ENCODE data around the gene PRR33.
"Not testable (repeated sequence)": the region's sequence is repeated elsewhere in the genome, so short reads cannot be mapped to it uniquely, and the experiment has no call there.

PRR33 gene

GRCh38 chr11:1874441-1875092 is 17.1 kb downstream of the PRR33 start:
- not testable (repeated sequence) for DNase-seq

- not testable (repeated sequence) for DNase-seq
These were observed 17.9 kb downstream of the PRR33 start for GRCh38 chr11:1873813-1874150.

- no peak for DNase-seq
These were observed 18.5 kb downstream of the PRR33 start for GRCh38 chr11:1873048-1873812.

- no peak for DNase-seq
These were observed 19.3 kb downstream of the PRR33 start for GRCh38 chr11:1872267-1872985.

GRCh38 chr11:1871531-1871930 is 20.2 kb downstream of the PRR33 start:
- no peak for DNase-seq

GRCh38 chr11:1870721-1871466 is 20.8 kb downstream of the PRR33 start:
- no peak for DNase-seq

GRCh38 chr11:1870326-1870696 is 21.4 kb downstream of the PRR33 start:
- no peak for DNase-seq

GRCh38 chr11:1869427-1870325 is 22.0 kb downstream of the PRR33 start:
- no peak for DNase-seq

GRCh38 chr11:1868636-1869291 is 22.9 kb downstream of the PRR33 start:
- no peak for DNase-seq

GRCh38 chr11:1868056-1868635 is 23.5 kb downstream of the PRR33 start:
- no peak for DNase-seq

- no peak for DNase-seq
These were observed 24.3 kb downstream of the PRR33 start for GRCh38 chr11:1867381-1867780.

GRCh38 chr11:1866776-1867175 is 24.9 kb downstream of the PRR33 start:
- DNase-seq, result no peak

- no peak for DNase-seq
These were observed 25.5 kb downstream of the PRR33 start for GRCh38 chr11:1866226-1866625.

GRCh38 chr11:1864831-1865665 is 26.6 kb downstream of the PRR33 start:
- DNase-seq, result no peak

GRCh38 chr11:1864231-1864630 is 27.5 kb downstream of the PRR33 start:
- no peak for DNase-seq

GRCh38 chr11:1863352-1864216 is 28.1 kb downstream of the PRR33 start:
- DNase-seq, result no peak

GRCh38 chr11:1862588-1863351 is 28.9 kb downstream of the PRR33 start:
- DNase-seq, result no peak

Measured in NCI-H1417 treated with DMSO at 0.1 percent for 48 hours (cell line).